GM19438 (cell line): Measurements from ENCODE around the gene RAP1GAP.

Experiments
- ATAC-seq: cut with Tn5 transposase; IDR thresholded peaks from one replicate; pipeline ENCODE4 v1.9.1; 2021; ENCODE audit warnings: low read depth; ENCODE audit not compliant: unreplicated experiment

The RAP1GAP gene

DNA sequence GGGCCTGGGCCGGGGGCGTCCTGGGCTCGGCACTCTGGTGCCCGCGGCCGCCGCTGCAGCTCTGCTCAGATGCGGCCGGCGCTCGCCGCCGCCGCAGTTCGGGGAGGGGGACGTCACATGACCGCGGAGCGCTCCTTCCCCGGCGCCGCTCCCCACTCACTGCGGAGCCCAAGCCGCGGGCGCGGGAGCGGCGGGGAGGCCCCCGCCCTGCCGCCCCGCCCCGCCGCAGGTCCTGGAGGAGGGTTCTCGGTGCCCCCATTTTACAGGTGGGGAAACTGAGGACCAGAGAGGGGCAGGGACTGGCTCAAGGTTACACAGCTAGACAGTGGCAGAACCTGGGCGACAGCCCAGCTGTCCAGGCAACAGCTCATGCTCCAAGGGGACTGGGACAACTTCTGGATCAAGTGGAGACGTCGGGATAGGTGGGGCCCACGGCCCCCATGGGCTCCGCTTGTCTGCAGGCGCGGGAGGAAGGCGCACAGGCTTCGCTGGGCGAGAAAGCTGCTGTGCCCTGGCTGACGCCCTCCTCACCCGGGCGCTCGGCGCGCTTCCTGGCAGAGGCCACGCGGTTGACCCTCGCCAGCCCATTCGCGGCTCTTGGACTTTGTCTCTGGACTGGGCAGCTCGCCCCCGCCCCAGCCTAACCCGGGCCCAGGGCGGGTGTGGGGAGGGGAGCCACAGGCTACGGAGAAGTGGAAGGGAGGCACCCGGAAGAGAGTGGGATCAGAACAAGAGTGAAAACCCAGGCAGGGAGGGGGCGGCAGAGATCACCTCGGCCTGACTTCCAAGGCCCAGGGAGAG lies at the start of gene RAP1GAP:
Gene RAP1GAP (minus strand): TSS at position 100 of the 801 bp plus-strand sequence. CDS start 49,325 bp downstream, outside the sequence.
- ATAC-seq = no peak

GRCh38 chr1:21716169-21716568 lies 47.0 kb upstream of the RAP1GAP start:
- no peak for ATAC-seq

GRCh38 chr1:21707891-21708290 lies 38.7 kb upstream of the RAP1GAP start:
- ATAC-seq = no peak

DNA sequence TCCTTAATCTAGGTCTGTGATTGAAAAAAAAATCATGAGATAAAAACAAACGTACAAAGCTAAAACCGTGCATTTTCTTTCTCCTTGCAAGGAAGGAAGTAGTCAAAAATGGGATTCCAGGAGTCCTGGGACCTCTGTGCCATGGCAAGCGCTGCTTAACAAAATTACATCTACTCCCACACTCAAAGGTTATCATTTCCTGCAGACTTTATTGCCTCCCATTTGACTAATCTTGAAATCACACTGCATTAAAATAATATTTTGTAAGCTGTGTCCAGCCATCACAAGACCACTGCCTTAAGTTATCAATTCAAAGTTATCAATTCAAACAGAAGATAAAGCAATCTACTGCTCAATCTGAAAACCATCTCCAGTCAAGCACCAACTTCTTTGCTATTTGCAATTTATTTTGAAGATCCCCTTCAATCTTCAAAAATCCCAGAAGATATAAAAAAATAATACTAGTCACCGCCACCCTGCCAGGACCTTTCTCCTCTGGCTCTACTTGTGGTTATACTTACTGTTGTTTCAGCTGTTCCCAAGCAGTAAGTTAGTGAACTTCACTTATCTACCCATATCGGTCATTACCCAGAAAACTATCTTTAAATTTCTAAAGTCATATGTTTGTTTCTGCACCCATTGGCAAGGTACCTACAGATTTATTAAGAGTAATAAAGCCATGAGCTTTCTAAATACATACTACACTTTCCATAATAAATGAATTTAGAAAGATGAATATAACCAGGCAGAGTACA lies 38.1 kb upstream of the RAP1GAP start:
- ATAC-seq = no peak

DNA sequence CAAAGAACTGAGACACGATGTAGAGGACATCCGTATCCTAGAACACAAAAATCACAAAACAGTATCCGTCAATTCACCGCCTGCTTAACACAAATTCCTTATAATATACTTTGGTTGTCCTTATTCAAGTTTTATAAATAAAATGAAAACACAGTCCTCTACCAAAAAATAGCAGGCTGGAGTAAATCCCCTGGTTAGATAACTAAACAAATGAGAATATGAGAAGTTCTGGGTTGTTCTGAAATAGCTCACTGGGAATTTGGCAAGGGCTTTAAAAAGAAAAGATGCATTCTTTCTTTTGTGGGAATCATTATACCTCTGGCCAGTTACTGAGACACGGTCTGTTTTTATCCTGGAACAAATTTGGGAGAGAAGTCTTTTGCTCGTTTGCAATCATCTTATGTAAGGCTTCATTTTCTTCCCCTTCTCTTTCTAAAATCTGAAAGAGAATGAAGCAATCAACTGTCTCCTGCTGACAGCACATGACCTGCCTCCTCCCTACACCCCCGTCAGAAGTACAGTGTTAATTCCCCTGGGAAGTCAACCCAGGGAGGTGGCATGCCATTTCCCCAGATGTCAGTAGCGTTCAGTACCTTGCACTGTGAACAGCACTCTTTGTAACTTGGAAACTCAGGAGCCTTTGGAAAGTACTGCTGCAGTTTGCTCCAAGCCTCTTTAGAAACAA lies 37.1 kb upstream of the RAP1GAP start:
- ATAC-seq = no peak

DNA sequence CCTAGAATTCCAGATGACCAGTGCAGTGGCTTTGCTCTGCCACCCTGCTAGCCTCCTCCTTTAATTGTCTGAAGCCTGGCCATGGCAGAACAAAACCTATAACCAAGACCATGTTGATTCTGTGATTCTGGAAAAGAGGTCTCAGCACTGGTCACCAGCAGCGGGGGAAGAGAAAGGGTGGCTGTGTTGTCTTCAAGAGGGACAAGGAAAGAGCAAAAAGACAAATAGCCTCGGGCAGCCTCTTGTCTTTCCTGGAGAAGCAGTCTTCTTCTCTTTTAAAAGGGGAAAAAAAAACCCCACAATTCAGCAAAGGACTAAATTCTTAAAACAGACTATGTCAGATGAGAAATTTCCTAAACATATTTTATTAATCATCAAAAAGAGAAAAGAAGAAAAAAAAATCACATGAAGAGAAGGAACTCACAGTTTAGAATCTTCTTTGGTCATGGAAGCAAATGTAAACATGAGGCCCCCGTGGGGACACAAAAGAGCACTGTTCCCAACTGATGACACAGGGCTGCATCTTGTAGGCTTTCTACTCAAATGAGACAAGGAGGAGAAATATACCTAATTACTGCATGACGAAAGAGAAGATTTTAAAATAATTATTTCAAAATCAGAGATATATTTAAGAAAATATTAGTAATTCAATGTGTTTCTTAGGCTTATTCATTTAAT lies 36.3 kb upstream of the RAP1GAP start:
- no peak for ATAC-seq

GRCh38 chr1:21704145-21704544 lies 35.0 kb upstream of the RAP1GAP start:
- ATAC-seq = no peak

GRCh38 chr1:21703318-21703963 lies 34.3 kb upstream of the RAP1GAP start:
- no peak for ATAC-seq

DNA sequence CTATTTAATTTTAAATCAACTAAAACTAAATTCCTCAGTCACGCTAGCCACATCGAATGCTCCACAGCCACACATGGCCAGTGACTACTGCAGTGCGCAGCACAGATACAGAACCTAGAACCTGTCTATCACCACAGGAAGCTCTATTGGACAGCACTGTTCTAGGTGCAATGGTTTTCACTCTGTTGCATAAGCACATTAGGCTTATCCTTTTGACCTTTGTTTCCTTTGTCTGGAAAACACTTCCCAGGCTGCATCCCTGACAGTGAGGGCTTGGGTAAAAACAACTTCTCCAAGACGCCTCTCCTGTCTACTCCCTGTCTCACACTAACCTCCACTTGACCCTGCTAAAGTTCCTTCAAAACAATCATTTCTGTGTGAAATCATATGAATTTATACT lies 33.6 kb upstream of the RAP1GAP start:
- no peak for ATAC-seq

DNA sequence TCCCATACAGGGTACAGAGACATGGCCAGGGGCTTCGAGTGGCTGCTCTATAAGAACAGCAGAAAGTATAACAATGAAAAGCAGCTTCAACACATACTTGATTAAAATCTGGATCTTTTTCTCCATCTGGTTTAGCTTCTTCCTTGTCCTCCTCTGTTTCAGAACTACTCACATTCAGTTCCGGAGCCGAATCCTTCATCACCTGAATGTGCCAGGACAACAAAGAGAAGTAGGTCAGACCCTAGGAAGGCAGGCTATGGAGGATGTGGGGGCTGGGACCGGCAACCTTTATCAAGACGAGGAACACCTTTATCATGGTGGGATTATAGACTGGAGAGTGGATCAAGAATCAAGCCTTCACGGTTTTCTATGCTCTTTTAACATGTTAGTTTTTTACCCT lies 32.2 kb upstream of the RAP1GAP start:
- ATAC-seq = no peak

DNA sequence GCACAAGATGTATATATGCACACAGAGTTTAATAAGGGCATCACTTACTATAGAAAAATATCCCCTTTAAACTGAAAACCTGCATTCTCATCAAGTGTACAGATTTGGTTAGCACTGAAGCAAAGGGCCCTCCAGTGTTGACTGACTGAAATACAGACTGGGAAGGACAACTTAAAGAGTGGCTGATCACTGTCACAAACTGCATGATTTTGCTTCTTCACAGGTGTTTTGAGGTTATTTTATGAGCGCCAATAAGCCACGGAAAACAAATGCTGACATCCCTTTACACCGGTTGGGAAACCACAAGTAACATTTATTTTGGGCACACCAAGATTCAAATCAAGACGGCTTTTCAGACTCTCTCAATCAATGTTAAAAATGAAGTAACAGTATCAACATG lies 30.9 kb upstream of the RAP1GAP start:
- no peak for ATAC-seq

- ATAC-seq = no peak
These were observed 27.8 kb upstream of the RAP1GAP start for GRCh38 chr1:21696931-21697330.

GRCh38 chr1:21693732-21694131 lies 24.6 kb upstream of the RAP1GAP start:
- ATAC-seq = no peak

- ATAC-seq = no peak
These were observed 22.6 kb upstream of the RAP1GAP start for GRCh38 chr1:21691739-21692138.

GRCh38 chr1:21689661-21690372 lies 20.7 kb upstream of the RAP1GAP start:
- no peak for ATAC-seq

GRCh38 chr1:21687081-21687529 lies 17.9 kb upstream of the RAP1GAP start:
- ATAC-seq = no peak

DNA sequence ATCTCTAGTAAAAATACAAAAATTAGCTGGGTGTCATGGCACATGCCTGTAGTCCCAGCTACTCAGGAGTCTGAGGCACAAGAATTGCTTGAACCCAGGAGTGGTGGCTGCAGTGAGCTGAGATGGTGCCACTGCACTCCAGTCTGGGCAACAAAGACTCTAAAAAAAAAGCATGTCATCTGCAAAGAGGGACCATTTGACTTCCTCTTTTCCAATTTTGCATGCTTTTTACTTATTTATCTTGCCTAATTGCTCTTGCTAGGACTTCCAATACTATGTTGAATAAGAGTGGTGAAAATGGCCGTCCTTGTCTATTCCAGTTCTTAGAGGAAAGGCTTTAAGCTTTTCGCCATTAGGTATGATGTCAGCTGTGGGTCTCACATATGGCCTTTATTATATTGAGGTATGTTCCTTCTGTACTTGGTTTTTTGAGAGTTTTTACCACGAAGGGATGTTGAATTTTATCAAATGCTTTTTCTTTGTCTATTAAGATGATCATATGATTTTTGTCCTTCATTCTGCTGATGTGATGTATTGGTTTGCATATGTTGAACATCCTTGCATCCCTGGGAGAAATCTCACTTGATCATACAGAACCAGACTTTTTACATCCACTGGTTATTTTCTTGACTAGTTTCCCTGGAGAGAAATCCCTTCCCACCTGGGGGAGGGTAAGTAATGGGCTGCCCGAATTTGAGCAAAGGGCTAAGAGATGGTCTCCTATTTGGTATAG lies 17.0 kb upstream of the RAP1GAP start:
- ATAC-seq = no peak

GRCh38 chr1:21681426-21681825 lies 12.3 kb upstream of the RAP1GAP start:
- no peak for ATAC-seq

GRCh38 chr1:21680918-21681317 lies 11.8 kb upstream of the RAP1GAP start:
- ATAC-seq = no peak
